ENCODE data around the gene ENKD1.

GRCh38 chr16:67697422-67698185 lies 31.1 kb upstream of the ENKD1 start:
- no peak for TF ChIP-seq BMI1 (IDR thresholded peaks at IDR 0.05; ENCODE audit: borderline replicate concordance)
- no peak for TF ChIP-seq BACH1 (IDR thresholded peaks at IDR 0.05; ENCODE audit: borderline replicate concordance)
- TF ChIP-seq, protein P1, sequence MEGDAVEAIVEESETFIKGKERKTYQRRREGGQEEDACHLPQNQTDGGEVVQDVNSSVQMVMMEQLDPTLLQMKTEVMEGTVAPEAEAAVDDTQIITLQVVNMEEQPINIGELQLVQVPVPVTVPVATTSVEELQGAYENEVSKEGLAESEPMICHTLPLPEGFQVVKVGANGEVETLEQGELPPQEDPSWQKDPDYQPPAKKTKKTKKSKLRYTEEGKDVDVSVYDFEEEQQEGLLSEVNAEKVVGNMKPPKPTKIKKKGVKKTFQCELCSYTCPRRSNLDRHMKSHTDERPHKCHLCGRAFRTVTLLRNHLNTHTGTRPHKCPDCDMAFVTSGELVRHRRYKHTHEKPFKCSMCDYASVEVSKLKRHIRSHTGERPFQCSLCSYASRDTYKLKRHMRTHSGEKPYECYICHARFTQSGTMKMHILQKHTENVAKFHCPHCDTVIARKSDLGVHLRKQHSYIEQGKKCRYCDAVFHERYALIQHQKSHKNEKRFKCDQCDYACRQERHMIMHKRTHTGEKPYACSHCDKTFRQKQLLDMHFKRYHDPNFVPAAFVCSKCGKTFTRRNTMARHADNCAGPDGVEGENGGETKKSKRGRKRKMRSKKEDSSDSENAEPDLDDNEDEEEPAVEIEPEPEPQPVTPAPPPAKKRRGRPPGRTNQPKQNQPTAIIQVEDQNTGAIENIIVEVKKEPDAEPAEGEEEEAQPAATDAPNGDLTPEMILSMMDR (IDR thresholded peaks at IDR 0.05 in 2 of 3, conservative IDR thresholded peaks at IDR 0.05 in 1 of 3; ENCODE audit: control insufficient read depth in 2 of 3, extremely low read depth in 1 of 3, insufficient read depth in 1 of 3, low read depth in 3 of 3, low read length in 3 of 3) = no peak
- TF ChIP-seq SREBF2 (IDR thresholded peaks at IDR 0.05; ENCODE audit: low read length) = no peak
- no peak for TF ChIP-seq ZNF24 (IDR thresholded peaks at IDR 0.05)
- TF ChIP-seq CEBPB (IDR thresholded peaks at IDR 0.05; ENCODE audit: borderline replicate concordance in 1 of 2, low read depth in 2 of 2, low read length in 2 of 2) = no peak
- TF ChIP-seq POLR2A (IDR thresholded peaks at IDR 0.05; ENCODE audit: low read depth, low read length) = no peak
- no peak for TF ChIP-seq NRF1 (conservative IDR thresholded peaks at IDR 0.05; ENCODE audit: low read depth, low read length)
- TF ChIP-seq CHD2 (IDR thresholded peaks at IDR 0.05; ENCODE audit: borderline replicate concordance, low read depth, low read length) = no peak
- TF ChIP-seq ZBTB40 (IDR thresholded peaks at IDR 0.05; ENCODE audit: borderline replicate concordance) = no peak
- TF ChIP-seq NBN (IDR thresholded peaks at IDR 0.05) = no peak
- TF ChIP-seq SREBF1 (IDR thresholded peaks at IDR 0.05; ENCODE audit: low read length) = no peak
- TF ChIP-seq RAD21 (IDR thresholded peaks at IDR 0.05; ENCODE audit: insufficient read depth, low read depth, low read length) = no peak

All from GM12878 (cell line).